GM21737 (cell line): ENCODE results near the gene MT1A.

Source experiments
- ATAC-seq: cut with Tn5 transposase; IDR thresholded peaks from one replicate; pipeline ENCODE4 v1.9.1; 2021; ENCODE audit warnings: mild to moderate bottlenecking, moderate library complexity; ENCODE audit not compliant: unreplicated experiment

MT1A gene

GRCh38 chr16:56630134-56630533, 8.3 kb upstream of the MT1A start:
- peak; percentile 60 for ATAC-seq

- no peak for ATAC-seq
Measured at GRCh38 chr16:56631197-56631596, 7.3 kb upstream of the MT1A start.

- no peak for ATAC-seq
Measured at GRCh38 chr16:56631832-56632155, 6.7 kb upstream of the MT1A start.

- ATAC-seq: no peak
Measured at GRCh38 chr16:56632156-56632847, 6.2 kb upstream of the MT1A start, which contains the start of gene MT1M. TSS of gene MT1M (plus strand) at chr16:56632659. CDS start at chr16:56632732, 73 bp downstream.

GRCh38 chr16:56632848-56633365, 5.6 kb upstream of the MT1A start:
- ATAC-seq: no peak

GRCh38 chr16:56633535-56633934, 4.9 kb upstream of the MT1A start:
- ATAC-seq: no peak

GRCh38 chr16:56634715-56635440, 3.6 kb upstream of the MT1A start:
- no peak for ATAC-seq

GRCh38 chr16:56635441-56635967, 3.0 kb upstream of the MT1A start:
- no peak for ATAC-seq

- no peak for ATAC-seq
Measured at GRCh38 chr16:56636616-56637413, 1.7 kb upstream of the MT1A start.

- no peak for ATAC-seq
Measured at GRCh38 chr16:56639045-56639444, 579 bp downstream of the MT1A start.

- no peak for ATAC-seq
Measured at GRCh38 chr16:56640076-56640475, 1.6 kb downstream of the MT1A start.

- ATAC-seq: no peak
Measured at GRCh38 chr16:56641166-56641565, 2.7 kb downstream of the MT1A start.

GRCh38 chr16:56643080-56643778, 4.8 kb downstream of the MT1A start:
- no peak for ATAC-seq

- ATAC-seq: no peak
Measured at GRCh38 chr16:56643833-56644232, 5.4 kb downstream of the MT1A start.

- ATAC-seq: no peak
Measured at GRCh38 chr16:56645311-56645710, 6.8 kb downstream of the MT1A start.

GRCh38 chr16:56645838-56646237, 7.4 kb downstream of the MT1A start:
- no peak for ATAC-seq

GRCh38 chr16:56647641-56648431, 9.4 kb downstream of the MT1A start:
- ATAC-seq: no peak

- ATAC-seq: no peak
Measured at GRCh38 chr16:56649271-56649670, 10.8 kb downstream of the MT1A start.

GRCh38 chr16:56649820-56650219, 11.4 kb downstream of the MT1A start:
- no peak for ATAC-seq

GRCh38 chr16:56651586-56651985, 13.1 kb downstream of the MT1A start, which contains the start of gene MT1B:
TSS of gene MT1B (plus strand) at chr16:56651886. CDS start at chr16:56651954, 68 bp downstream.
- no peak for ATAC-seq
